Thyroid gland (tissue), 4 donors: ENCODE data around the gene NXN. TPM values are rescaled to one million over a fixed set of nuclear protein-coding genes. Genes with fewer than 3 reads are reported as not detected.
"Not testable (repeated sequence)": the region's sequence is repeated elsewhere in the genome, so short reads cannot be mapped to it uniquely, and the experiment has no call there.

ENCODE experiments used
- DNase-seq, 2 donors: peaks; one replicate each; pipeline ENCODE4 v3.0.0-alpha.2; 2019
- H3K27ac ChIP-seq, 3 donors: fragments of 200-600 bp; sonication (generic); 1 replicate in 2 of 3; 2 replicates in 1 of 3; pipeline ENCODE4 v1.5.1; 2016 to 2019; ENCODE audit warnings: mild to moderate bottlenecking in 1 of 3, moderate library complexity in 1 of 3
- H3K27me3 ChIP-seq: fragments of 200-600 bp; sonication (generic); one replicate; pipeline ENCODE4 v1.5.1; 2019
- H3K36me3 ChIP-seq, 2 donors: fragments of 200-600 bp; sonication (generic); one replicate each; pipeline ENCODE4 v1.5.1; 2016 to 2019
- H3K4me1 ChIP-seq, 2 donors: fragments of 200-600 bp; sonication (generic); one replicate each; pipeline ENCODE4 v1.5.1; 2017 to 2019
- H3K4me3 ChIP-seq, 3 donors: fragments of 200-600 bp; sonication (generic); replicated peaks in 1 of 3; 1 replicate in 2 of 3; 2 replicates in 1 of 3; pipeline ENCODE4 v1.5.1; 2016; ENCODE audit warnings: mild to moderate bottlenecking in 1 of 3
- H3K9me3 ChIP-seq: fragments of 200-600 bp; sonication (generic); one replicate; pipeline ENCODE4 v1.5.1; 2017
- CTCF ChIP-seq, 6 experiments: fragments of 200-600 bp in 3 of 6; fragments of 450-650 bp in 3 of 6; sonication (generic) in 3 of 6; IDR thresholded peaks; one replicate each; pipeline ENCODE4 v1.5.1; 2016 to 2019; ENCODE audit warnings: antibody characterized with exemption in 6 of 6, mild to moderate bottlenecking in 2 of 6, inconsistent platforms in 1 of 6, moderate library complexity in 1 of 6
- POLR2A ChIP-seq, 2 donors: fragments of 450-650 bp; IDR thresholded peaks; one replicate each; pipeline ENCODE4 v1.6.1; 2017; ENCODE audit warnings: antibody characterized with exemption in 2 of 2, mild to moderate bottlenecking in 2 of 2, moderate library complexity in 1 of 2
- WGBS, 2 donors: methylation state at CpG; one replicate each; pipeline ENCODE4 v1.1.5; 2017; 5-methylcytosine and 5-hydroxymethylcytosine counted together
- intact Hi-C: fragments of 100-400 bp; cut with DNase I; formaldehyde crosslinking; loops from one replicate; pipeline ENCODE4 v1.15.1; 2023
- total RNA-seq, 4 donors: library from RNA; depleted of rRNA; stranded (reverse); fragments of >200 nt; gene quantifications; one replicate each; pipeline ENCODE4 v1.2.3, GENCODE V29; 2016

The NXN gene
- total RNA-seq, 4 donors from 2014 or later = 14.5 to 18.3 (median 17.2) TPM

GRCh38 chr17:1001640-1002411 is 22.2 kb upstream of the NXN start:
- no peak for DNase-seq
- Histone ChIP-seq H3K27me3 (no peaks in the 10 kb centered on the region), H3K27ac (peak overlapping the region in 1 of 3 donors; percentile 5), H3K4me3 (no peak overlapping the region), H3K9me3 (no peaks in the 10 kb centered on the region), H3K36me3 (peaks cover 16 to 24% of the 10 kb centered on the region in 2 donors), H3K4me1 (peaks cover 22 to 72% of the 10 kb centered on the region in 2 donors)
- no peak for TF ChIP-seq POLR2A (IDR thresholded peaks at IDR 0.05)
- TF ChIP-seq CTCF (IDR thresholded peaks at IDR 0.05) = no peak
- intact Hi-C loops = no loop called here
- 73 to 78% methylated on average over 18 of the region's 18 CpGs for WGBS, 2 donors

- 68 to 77% methylated on average over 10 to 15 of the region's 15 CpGs for WGBS, 2 donors
- intact Hi-C loops = no loop called here
- H3K27me3 ChIP-seq = no peaks in the 10 kb centered on the region
- no peak for DNase-seq
- H3K27ac ChIP-seq = no peak overlapping the region
- H3K4me3 ChIP-seq = no peak overlapping the region
- peaks cover 16 to 24% of the 10 kb centered on the region in 2 donors for H3K36me3 ChIP-seq
- H3K4me1 ChIP-seq = peaks cover 15 to 64% of the 10 kb centered on the region in 2 donors
- no peak for TF ChIP-seq POLR2A (IDR thresholded peaks at IDR 0.05)
- TF ChIP-seq CTCF (IDR thresholded peaks at IDR 0.05) = no peak
- no peaks in the 10 kb centered on the region for H3K9me3 ChIP-seq
These were observed 21.3 kb upstream of the NXN start for GRCh38 chr17:1000597-1001461.

GRCh38 chr17:998111-998510 is 18.5 kb upstream of the NXN start:
- Histone ChIP-seq H3K9me3 (no peaks in the 10 kb centered on the region), H3K4me1 (peaks cover 10 to 38% of the 10 kb centered on the region in 2 donors), H3K27me3 (no peaks in the 10 kb centered on the region), H3K36me3 (peaks cover 16 to 24% of the 10 kb centered on the region in 2 donors), H3K27ac (no peak overlapping the region), H3K4me3 (no peak overlapping the region)
- TF ChIP-seq POLR2A (IDR thresholded peaks at IDR 0.05) = no peak
- no peak for TF ChIP-seq CTCF (IDR thresholded peaks at IDR 0.05)
- no peak for DNase-seq
- intact Hi-C loops = no loop called here
- WGBS, 2 donors = 56 to 60% methylated on average over 2 of the region's 2 CpGs

- Histone ChIP-seq H3K27me3 (no peaks in the 10 kb centered on the region), H3K36me3 (peaks cover 16 to 17% of the 10 kb centered on the region in 2 donors), H3K4me3 (peak within 1 kb of the TSS; percentile 83 to 94 (median 85)), H3K9me3 (no peaks in the 10 kb centered on the region), H3K4me1 (peaks cover 10 to 27% of the 10 kb centered on the region in 2 donors), H3K27ac (peak within 1 kb of the TSS; percentile 85 to 93 (median 89))
- 1% methylated on average over 28 to 68 of the region's 71 CpGs for WGBS, 2 donors
- peak; percentile 91 to 94 for DNase-seq
- intact Hi-C loops = no loop called here
- TF ChIP-seq CTCF (IDR thresholded peaks at IDR 0.05) (peak; percentile 79 to 99 (median 95)), POLR2A (IDR thresholded peaks at IDR 0.05) (peak in 1 of 2 donors; percentile 76)
These were observed 17.2 kb upstream of the NXN start, which contains the start of gene TIMM22 for GRCh38 chr17:996554-997344. Gene TIMM22 (plus strand): TSS chr17:997129. CDS start chr17:997143, 14 bp downstream.

- H3K4me1 ChIP-seq = peaks cover 10 to 16% of the 10 kb centered on the region in 2 donors
- H3K27ac ChIP-seq, H3K27me3 ChIP-seq, H3K36me3 ChIP-seq, H3K9me3 ChIP-seq, intact Hi-C loops, DNase-seq, H3K4me3 ChIP-seq: not testable (repeated sequence)
- WGBS, 2 donors = 82% methylated on average over 8 of the region's 8 CpGs
These were observed 15.7 kb upstream of the NXN start for GRCh38 chr17:995324-995723.
